ENCODE results near the gene SLCO1A2.

SLCO1A2 gene

DNA sequence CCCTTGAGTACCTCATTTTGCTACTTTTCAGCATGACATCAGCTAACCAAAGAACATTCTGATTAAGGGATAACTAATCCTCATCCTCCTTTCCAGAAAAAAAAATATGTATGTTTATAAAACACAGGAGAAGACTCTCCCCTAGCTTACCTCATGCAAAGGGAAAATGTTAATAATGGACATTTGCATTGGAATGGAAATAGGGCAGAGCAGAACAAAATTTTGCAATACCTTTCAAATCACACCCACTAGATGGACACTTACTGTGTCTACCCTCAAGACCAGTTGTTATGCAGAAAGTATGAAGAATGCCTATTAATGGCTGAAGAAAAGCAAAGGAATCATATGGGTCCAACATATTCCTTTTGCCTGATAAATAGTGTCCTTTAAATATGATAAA, 8.9 kb upstream of the SLCO1A2 start:
- no peak overlapping the region for H3K4me3 Mint-ChIP-seq
- no peaks in the 10 kb centered on the region for H3K4me1 Mint-ChIP-seq
- no peaks in the 10 kb centered on the region for H3K36me3 Mint-ChIP-seq
- DNase-seq: no peak
- no peak overlapping the region for H3K27ac Mint-ChIP-seq
- no peaks in the 10 kb centered on the region for H3K9me3 Mint-ChIP-seq
- CTCF ChIA-PET: no interaction called here
- peaks cover 4% of the 10 kb centered on the region for H3K27me3 Mint-ChIP-seq

DNA sequence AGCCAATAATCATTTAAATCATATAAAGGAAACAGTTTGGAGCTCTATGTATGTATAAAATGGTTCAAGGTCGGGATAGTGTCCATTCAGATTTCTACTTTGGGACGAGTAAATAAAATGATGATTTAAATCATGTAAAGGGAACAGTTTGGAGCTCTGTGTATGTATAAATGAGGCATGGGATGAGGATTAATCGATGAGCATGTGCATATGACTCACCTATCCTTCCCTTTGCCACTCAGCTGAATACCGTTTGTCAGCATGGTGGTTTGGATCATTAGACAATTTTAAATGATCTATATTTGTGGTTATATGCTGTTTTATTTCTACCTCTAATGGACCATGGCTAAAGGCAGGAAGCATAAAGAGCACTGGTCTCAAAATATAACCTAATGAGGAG, 7.1 kb upstream of the SLCO1A2 start:
- Mint-ChIP-seq H3K4me3 (no peak overlapping the region), H3K27me3 (no peaks in the 10 kb centered on the region), H3K27ac (no peak overlapping the region), H3K4me1 (no peaks in the 10 kb centered on the region), H3K9me3 (no peaks in the 10 kb centered on the region), H3K36me3 (no peaks in the 10 kb centered on the region)
- CTCF ChIA-PET: no interaction called here
- DNase-seq: no peak

DNA sequence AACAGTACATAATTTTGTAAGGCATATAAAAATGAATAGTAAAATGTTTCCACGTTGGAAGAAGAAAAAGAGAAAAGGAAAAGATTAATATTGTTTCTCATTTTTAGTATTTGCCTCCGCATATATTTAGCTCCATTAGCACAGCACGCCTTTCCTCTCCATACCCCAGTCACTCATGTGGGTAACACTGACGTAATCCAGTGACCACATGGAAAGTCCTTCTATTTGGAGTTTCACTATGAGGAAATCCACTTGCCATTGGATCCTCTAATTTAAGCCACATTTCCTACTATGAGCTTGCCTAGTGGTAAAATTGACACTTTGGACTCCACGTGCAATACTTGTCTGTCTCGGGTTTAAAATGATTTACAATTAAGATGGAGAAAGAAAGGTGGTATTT, 5.7 kb upstream of the SLCO1A2 start:
- H3K4me1 Mint-ChIP-seq: no peaks in the 10 kb centered on the region
- H3K9me3 Mint-ChIP-seq: no peaks in the 10 kb centered on the region
- CTCF ChIA-PET: no interaction called here
- no peak overlapping the region for H3K4me3 Mint-ChIP-seq
- DNase-seq: no peak
- no peaks in the 10 kb centered on the region for H3K27me3 Mint-ChIP-seq
- H3K27ac Mint-ChIP-seq: no peak overlapping the region
- H3K36me3 Mint-ChIP-seq: no peaks in the 10 kb centered on the region

DNA sequence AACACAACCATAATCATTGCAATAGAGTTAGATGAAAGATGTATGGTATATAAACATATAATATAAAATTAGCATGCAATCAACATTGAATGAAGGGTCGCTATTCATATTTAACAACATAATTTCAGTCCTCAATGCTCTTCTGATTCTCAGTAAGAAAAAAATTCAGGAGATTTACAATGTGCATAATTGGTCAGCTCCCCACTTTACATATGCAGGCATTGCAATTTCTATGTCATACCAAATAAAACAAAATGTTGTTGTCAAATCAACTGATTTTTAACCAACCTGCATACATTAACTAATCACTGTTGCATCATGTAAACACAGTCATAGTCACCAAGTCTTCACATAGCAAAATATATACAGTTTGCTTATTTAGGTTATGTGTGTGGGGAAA, 5.2 kb upstream of the SLCO1A2 start:
- no peak overlapping the region for H3K4me3 Mint-ChIP-seq
- H3K27ac Mint-ChIP-seq: no peak overlapping the region
- H3K27me3 Mint-ChIP-seq: no peaks in the 10 kb centered on the region
- CTCF ChIA-PET: no interaction called here
- H3K36me3 Mint-ChIP-seq: no peaks in the 10 kb centered on the region
- no peak for DNase-seq
- H3K4me1 Mint-ChIP-seq: no peaks in the 10 kb centered on the region
- H3K9me3 Mint-ChIP-seq: no peaks in the 10 kb centered on the region

DNA sequence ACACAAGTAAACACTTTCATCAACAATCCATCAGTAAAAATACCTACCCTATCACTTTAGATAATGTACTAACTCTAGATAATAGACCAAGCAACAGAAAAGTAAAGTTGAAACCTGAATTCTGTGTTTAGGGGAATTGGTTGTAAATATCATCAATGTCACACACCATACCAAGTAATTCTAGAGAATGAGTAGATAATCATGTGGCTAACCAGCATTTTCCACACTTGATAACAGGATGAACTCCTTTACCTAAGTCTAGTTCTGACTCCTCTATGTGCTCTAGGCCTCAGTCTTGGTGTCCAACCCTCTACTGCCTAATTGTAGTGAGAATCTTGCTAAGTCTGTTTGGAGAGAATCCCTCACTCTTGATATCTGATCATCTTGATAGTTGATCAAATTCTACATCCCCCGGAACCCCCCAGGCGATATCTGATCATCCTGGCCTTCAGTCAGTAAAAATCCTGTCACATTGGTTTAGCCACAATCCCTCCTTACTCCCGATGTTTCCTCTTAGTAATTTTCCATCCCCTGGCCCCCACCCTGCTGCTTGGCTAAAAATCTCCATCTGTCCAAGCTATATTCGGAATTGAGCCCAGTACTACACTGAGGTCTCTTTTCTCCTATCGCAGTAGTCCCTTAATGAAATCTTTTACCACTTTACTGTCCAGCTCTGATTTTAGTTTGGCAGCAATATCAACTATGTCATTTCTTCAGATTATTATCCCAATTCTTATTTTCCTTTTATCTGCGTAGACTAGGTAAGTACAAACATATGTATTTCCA, 3.4 kb upstream of the SLCO1A2 start:
- Mint-ChIP-seq H3K27me3 (no peaks in the 10 kb centered on the region), H3K36me3 (no peaks in the 10 kb centered on the region), H3K27ac (no peak overlapping the region), H3K4me1 (no peaks in the 10 kb centered on the region), H3K9me3 (no peaks in the 10 kb centered on the region), H3K4me3 (no peak overlapping the region)
- CTCF ChIA-PET: no interaction called here
- no peak for DNase-seq

DNA sequence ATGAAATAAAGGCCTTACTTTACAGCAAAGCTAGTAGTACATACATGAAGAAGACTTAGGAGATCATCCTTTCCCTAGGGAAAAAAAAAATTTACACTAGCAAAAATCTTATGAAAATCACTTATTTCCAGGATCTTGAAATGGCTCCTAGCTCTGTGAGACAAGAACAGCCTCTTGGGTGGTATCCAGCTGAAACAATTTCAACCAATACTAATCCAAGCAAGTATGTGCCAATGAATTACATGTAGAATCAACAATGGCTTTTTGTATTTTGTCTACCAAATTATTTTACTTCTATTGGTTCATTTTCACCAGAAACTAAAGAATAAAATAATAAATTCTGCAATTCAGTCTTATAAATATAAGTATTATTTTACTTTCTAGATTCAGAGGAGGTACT, 2.7 kb upstream of the SLCO1A2 start:
- Mint-ChIP-seq H3K9me3 (no peaks in the 10 kb centered on the region), H3K4me1 (no peaks in the 10 kb centered on the region), H3K27me3 (no peaks in the 10 kb centered on the region), H3K4me3 (no peak overlapping the region), H3K36me3 (no peaks in the 10 kb centered on the region), H3K27ac (no peak overlapping the region)
- DNase-seq: no peak
- CTCF ChIA-PET: no interaction called here

DNA sequence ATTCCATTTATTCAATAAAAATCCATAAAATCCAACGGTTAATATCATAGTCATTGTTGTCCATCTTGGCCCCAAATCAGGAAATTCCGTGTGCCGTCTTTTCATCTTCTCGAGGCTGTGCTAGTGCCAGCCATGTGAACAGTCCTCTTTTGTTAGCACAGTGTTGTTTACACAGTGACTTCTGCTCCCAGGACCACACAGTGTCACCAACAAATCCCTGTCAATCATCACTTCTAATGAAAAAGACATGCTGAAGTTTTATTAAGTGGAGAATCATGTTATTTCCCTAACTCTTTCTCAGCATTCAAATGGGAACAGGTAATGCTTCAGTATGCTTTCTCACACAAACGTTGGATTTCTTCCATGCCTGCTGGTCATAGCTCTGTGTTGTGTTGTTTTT, 1.9 kb upstream of the SLCO1A2 start:
- no peak for DNase-seq
- CTCF ChIA-PET: no interaction called here
- H3K9me3 Mint-ChIP-seq: no peaks in the 10 kb centered on the region
- no peak overlapping the region for H3K4me3 Mint-ChIP-seq
- H3K27me3 Mint-ChIP-seq: no peaks in the 10 kb centered on the region
- no peak overlapping the region for H3K27ac Mint-ChIP-seq
- no peaks in the 10 kb centered on the region for H3K36me3 Mint-ChIP-seq
- no peaks in the 10 kb centered on the region for H3K4me1 Mint-ChIP-seq

DNA sequence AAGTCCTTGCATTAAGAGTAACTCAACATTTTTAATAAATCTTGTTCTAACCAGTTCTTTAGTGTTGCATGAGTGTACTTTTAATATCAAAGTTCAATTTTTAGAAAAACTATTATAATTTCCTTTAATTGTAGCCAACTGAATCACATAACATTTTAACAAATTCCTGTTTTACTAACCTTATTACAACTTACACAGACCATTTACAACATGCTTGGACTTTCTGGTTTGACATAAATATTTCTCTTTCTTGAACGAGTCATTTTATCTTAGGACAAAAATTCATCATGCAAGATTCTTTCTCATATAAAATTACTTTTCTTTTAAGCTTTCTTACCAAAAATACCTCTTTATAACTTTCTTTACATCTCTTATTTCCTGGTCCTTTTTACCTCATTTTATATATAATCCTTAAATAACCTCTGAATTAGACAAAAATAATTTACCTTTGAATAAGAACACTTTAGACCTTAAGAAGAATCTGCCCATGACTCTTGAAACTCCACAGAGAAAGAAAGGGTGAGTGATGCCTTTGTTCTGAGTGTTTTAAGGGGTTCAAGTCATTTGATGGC, 3.9 kb downstream of the SLCO1A2 start:
- peaks cover 13% of the 10 kb centered on the region for H3K9me3 Mint-ChIP-seq
- H3K36me3 Mint-ChIP-seq: no peaks in the 10 kb centered on the region
- CTCF ChIA-PET: no interaction called here
- H3K4me1 Mint-ChIP-seq: no peaks in the 10 kb centered on the region
- no peak for DNase-seq
- H3K4me3 Mint-ChIP-seq: no peak overlapping the region
- H3K27me3 Mint-ChIP-seq: peaks cover 6% of the 10 kb centered on the region
- H3K27ac Mint-ChIP-seq: no peak overlapping the region

DNA sequence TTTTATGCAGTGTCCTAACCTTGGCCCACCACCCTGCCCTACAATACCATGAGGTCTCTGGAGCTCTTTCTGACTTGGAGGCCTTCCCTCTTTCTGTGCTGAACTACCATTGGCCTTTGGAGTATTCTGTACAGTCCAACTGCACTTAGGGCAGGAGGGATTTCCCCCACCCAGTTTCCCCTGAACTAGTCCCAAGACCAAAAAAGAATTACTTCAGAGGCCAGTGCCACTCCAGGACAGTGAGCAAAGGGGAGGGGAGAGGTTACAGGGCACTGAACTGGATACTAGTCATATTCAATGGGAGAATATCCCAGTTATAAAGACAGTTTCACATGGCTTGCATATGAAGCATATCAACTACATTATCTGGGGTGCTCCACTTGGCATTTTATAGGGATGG, 6.1 kb downstream of the SLCO1A2 start:
- Mint-ChIP-seq H3K9me3 (peaks cover 13% of the 10 kb centered on the region), H3K36me3 (no peaks in the 10 kb centered on the region), H3K4me3 (no peak overlapping the region), H3K27ac (no peak overlapping the region), H3K27me3 (peaks cover 6% of the 10 kb centered on the region), H3K4me1 (no peaks in the 10 kb centered on the region)
- CTCF ChIA-PET: no interaction called here
- no peak for DNase-seq

DNA sequence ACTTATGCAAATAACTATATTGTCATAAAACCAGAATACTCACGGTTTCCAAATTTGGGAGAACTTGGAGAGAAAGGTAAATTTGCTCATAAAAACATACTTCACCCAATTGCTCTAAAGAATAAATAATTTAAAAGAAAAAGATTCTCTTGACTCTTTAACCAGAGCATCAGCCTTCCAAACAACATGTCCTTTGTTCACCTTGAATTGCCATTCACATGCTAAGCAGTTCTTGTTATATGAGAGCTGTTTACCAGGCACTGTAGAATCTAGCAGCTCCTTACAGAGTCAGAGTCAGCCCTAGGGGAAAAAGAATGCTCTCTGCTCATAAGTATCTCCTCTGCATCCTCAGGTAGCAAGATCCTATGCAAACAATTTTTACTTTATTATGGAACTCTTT, 10.2 kb downstream of the SLCO1A2 start:
- DNase-seq: no peak
- Mint-ChIP-seq H3K27ac (no peak overlapping the region), H3K4me3 (no peak overlapping the region), H3K4me1 (no peaks in the 10 kb centered on the region), H3K36me3 (no peaks in the 10 kb centered on the region), H3K27me3 (peaks cover 6% of the 10 kb centered on the region), H3K9me3 (peaks cover 12% of the 10 kb centered on the region)
- CTCF ChIA-PET: no interaction called here

DNA sequence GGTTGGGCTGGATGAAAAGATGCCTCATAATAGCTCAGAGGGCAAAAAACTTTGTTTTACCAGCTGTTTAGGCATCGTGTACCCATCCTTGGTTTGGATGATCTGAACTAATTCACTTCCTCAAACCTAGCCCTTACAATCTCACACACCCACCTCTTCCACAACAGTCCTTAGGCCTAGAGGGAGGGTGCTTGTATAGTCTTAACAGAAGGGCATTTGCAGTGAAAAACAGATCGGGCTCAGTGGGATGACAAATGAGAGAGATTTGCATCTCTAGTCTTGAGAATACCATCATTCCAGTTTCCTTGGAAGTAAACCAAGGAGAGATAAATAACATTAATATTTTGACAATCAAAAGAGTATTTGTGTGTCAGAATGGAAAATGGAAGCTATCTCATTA, 11.0 kb downstream of the SLCO1A2 start:
- no peaks in the 10 kb centered on the region for H3K4me1 Mint-ChIP-seq
- no peaks in the 10 kb centered on the region for H3K36me3 Mint-ChIP-seq
- H3K9me3 Mint-ChIP-seq: peaks cover 10% of the 10 kb centered on the region
- H3K27me3 Mint-ChIP-seq: peaks cover 6% of the 10 kb centered on the region
- H3K4me3 Mint-ChIP-seq: no peak overlapping the region
- no peak for DNase-seq
- no peak overlapping the region for H3K27ac Mint-ChIP-seq
- CTCF ChIA-PET: no interaction called here

DNA sequence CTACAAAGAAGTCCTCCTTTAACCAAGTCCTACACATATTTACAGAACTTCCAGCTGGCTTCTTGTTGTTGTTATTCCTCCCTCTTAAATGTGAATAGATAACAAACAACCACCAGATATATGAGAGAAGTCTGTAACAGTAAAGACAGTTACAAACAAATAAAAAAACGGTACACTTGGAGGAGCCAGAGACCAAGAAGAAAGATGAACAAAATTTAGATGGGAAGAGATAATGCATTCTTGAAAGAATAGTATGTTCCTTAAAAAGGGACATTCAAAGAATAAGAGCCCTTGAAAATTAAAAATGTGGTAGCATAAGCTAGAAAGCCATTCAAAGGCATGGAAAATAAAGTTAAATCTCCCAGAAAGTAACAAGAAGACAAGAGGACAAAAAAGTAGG, 25.9 kb downstream of the SLCO1A2 start:
- H3K27me3 Mint-ChIP-seq: peaks cover 4% of the 10 kb centered on the region
- CTCF ChIA-PET: interaction anchor here (0.8 to 1.0 kb wide), 2 partner anchors 11 to 638 kb away, joined by 3 read pairs; no protein-coding TSS in a partner anchor
- H3K36me3 Mint-ChIP-seq: no peaks in the 10 kb centered on the region
- no peak overlapping the region for H3K27ac Mint-ChIP-seq
- no peaks in the 10 kb centered on the region for H3K9me3 Mint-ChIP-seq
- H3K4me1 Mint-ChIP-seq: no peaks in the 10 kb centered on the region
- no peak for DNase-seq
- H3K4me3 Mint-ChIP-seq: no peak overlapping the region

DNA sequence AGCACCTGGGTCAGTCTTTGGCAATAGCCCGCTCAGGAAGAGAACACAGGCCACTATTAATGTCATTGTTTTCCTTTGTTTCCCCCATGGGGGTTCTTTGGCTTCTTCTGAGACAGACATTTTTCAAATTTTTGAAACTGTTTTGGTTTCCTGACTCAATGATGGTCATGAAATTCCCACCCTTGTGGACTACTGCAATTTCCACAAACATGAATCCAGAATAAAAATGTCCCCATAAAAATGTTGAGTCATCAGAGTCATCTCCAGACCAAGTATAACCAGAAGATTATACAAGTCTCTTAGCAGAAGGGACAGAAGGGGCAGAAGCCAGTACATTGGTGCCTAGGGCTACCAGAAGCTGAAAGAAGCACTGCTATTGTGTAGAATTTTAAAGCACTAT, 29.1 kb downstream of the SLCO1A2 start:
- Mint-ChIP-seq H3K4me3 (no peak overlapping the region), H3K36me3 (no peaks in the 10 kb centered on the region), H3K4me1 (no peaks in the 10 kb centered on the region), H3K27me3 (no peaks in the 10 kb centered on the region), H3K9me3 (no peaks in the 10 kb centered on the region), H3K27ac (no peak overlapping the region)
- DNase-seq: no peak
- CTCF ChIA-PET: no interaction called here

DNA sequence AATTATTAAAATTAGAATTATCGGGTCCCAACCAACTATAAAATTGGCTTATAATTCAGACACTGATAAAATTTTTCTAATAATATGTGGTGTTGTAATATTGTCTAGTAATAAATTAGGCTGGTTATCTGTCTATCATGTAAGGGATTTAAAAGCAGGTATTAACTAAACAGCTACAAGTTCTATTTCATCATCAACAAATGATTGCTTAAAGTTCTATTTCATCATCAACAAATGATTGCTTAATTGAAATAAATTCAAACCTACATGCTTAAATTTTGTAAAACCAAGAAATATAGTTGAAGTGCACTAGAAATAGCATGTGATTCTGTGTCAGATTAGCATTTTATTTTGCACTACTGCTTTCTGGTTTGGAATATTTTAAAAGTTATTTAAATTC, 34.1 kb downstream of the SLCO1A2 start:
- H3K4me3 Mint-ChIP-seq: no peak overlapping the region
- peaks cover 9% of the 10 kb centered on the region for H3K27me3 Mint-ChIP-seq
- H3K27ac Mint-ChIP-seq: no peak overlapping the region
- H3K36me3 Mint-ChIP-seq: no peaks in the 10 kb centered on the region
- no peak for DNase-seq
- no peaks in the 10 kb centered on the region for H3K9me3 Mint-ChIP-seq
- no peaks in the 10 kb centered on the region for H3K4me1 Mint-ChIP-seq
- CTCF ChIA-PET: interaction anchor here (0.6 to 1.0 kb wide), 2 partner anchors 380 to 507 kb away, joined by 3 to 4 read pairs; no protein-coding TSS in a partner anchor

DNA sequence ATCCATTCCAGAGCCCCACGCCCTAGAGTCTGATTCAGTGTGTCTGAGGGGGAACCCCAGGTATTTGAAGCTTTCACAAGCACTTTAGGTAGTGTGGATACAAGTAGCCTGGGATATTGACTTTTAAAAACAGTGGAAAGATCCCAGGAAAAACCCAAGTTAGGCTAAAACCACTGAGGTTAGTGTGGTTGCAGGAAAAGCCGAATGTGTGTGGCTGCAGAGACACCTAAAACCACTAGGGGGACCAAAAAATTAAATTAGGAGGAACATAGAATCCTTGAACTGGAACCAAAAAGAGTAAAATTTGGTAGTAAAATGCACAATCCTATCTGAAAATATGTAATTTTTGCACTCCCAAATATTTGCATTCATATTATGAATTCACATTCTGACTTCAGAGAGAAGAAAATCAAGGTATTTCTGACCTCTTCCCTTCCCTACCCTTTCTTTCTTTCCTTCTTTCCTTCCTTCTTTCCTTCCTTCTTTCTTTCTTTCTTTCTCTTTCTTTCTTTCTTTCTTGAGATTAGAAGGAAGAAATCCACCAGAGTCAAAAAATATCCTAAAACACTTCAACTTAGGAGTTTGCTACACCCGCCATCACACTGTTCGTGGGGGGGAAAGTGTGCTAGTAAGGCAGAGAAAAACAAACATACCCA, 37.8 kb downstream of the SLCO1A2 start:
- Mint-ChIP-seq H3K4me3 (no peak overlapping the region), H3K36me3 (no peaks in the 10 kb centered on the region), H3K27me3 (peaks cover 9% of the 10 kb centered on the region), H3K9me3 (no peaks in the 10 kb centered on the region), H3K27ac (no peak overlapping the region), H3K4me1 (no peaks in the 10 kb centered on the region)
- no peak for DNase-seq
- CTCF ChIA-PET: interaction anchor here (0.7 to 1.8 kb wide), 2 partner anchors 15 to 16 kb away, joined by 3 to 5 read pairs; no protein-coding TSS in a partner anchor
